GM21390 (cell line): ENCODE data around the gene TOX2.

Experiments used
- ATAC-seq: cut with Tn5 transposase; IDR thresholded peaks from one replicate; pipeline ENCODE4 v1.9.1; 2021; ENCODE audit not compliant: unreplicated experiment

TOX2 gene

GRCh38 chr20:44016525-44016924 is 101.9 kb downstream of the TOX2 start:
- no peak for ATAC-seq

- ATAC-seq, result no peak
These were observed 102.6 kb downstream of the TOX2 start for GRCh38 chr20:44017211-44017610.

GRCh38 chr20:44017905-44018258 is 103.2 kb downstream of the TOX2 start:
- no peak for ATAC-seq

- no peak for ATAC-seq
These were observed 103.7 kb downstream of the TOX2 start for GRCh38 chr20:44018259-44018941.

- ATAC-seq, result no peak
These were observed 104.4 kb downstream of the TOX2 start for GRCh38 chr20:44018942-44019637.

- ATAC-seq, result no peak
These were observed 105.1 kb downstream of the TOX2 start for GRCh38 chr20:44019638-44020335.

- no peak for ATAC-seq
These were observed 105.9 kb downstream of the TOX2 start for GRCh38 chr20:44020406-44021148.

GRCh38 chr20:44021186-44021585 is 106.5 kb downstream of the TOX2 start:
- ATAC-seq, result no peak

GRCh38 chr20:44021900-44022299 is 107.2 kb downstream of the TOX2 start:
- ATAC-seq, result no peak

GRCh38 chr20:44022464-44022863 is 107.8 kb downstream of the TOX2 start:
- ATAC-seq, result no peak

GRCh38 chr20:44023515-44024371 is 109.1 kb downstream of the TOX2 start:
- no peak for ATAC-seq

- no peak for ATAC-seq
These were observed 110.3 kb downstream of the TOX2 start for GRCh38 chr20:44024820-44025580.

- ATAC-seq, result no peak
These were observed 111.1 kb downstream of the TOX2 start for GRCh38 chr20:44025756-44026155.

- no peak for ATAC-seq
These were observed 112.1 kb downstream of the TOX2 start for GRCh38 chr20:44026647-44027342.

GRCh38 chr20:44027343-44028002 is 112.8 kb downstream of the TOX2 start:
- ATAC-seq, result no peak

GRCh38 chr20:44028003-44028730 is 113.5 kb downstream of the TOX2 start:
- no peak for ATAC-seq

- ATAC-seq, result peak; percentile 63
These were observed 114.5 kb downstream of the TOX2 start for GRCh38 chr20:44028868-44029847.
